ENCODE data around the gene ANKRD13B. TPM values are rescaled to one million over a fixed set of nuclear protein-coding genes. Genes with fewer than 3 reads are reported as not detected.
A peak's percentile ranks its signal among the peaks of the same experiment; 100 is the strongest.

ANKRD13B gene
- total RNA-seq, 4 donors from 2014 or later: 2.9 to 8.6 (median 5.6) TPM

GRCh38 chr17:29563816-29564215, 29.1 kb upstream of the ANKRD13B start:
- in situ Hi-C loops (cut with MboI; ENCODE audit: low pct_ligation_motif_present in 1 of 4, low pct_unique_long_range_greater_than_20kb in 1 of 4, low sequenced_read_pairs in 3 of 4): no loop called here
- intact Hi-C loops (cut with DNase I; ENCODE audit: low total_unique reads): no loop called here
- Histone ChIP-seq H3K9me3 (no peaks in the 10 kb centered on the region), H3K27ac (no peak overlapping the region), H3K4me3 (no peak overlapping the region), H3K36me3 (no peaks in the 10 kb centered on the region), H3K27me3 (no peaks in the 10 kb centered on the region), H3K4me1 (peaks cover 10 to 33% (median 20%) of the 10 kb centered on the region in 4 donors)
- WGBS, 2 donors (ENCODE audit: low coverage in 1 of 2): 94 to 96% methylated on average over 3 of the region's 3 CpGs
- no peak for TF ChIP-seq CTCF (IDR thresholded peaks at IDR 0.05)
- no peak for TF ChIP-seq POLR2AphosphoS5 (IDR thresholded peaks at IDR 0.05)
- TF ChIP-seq EP300 (IDR thresholded peaks at IDR 0.05; ENCODE audit: low read depth): no peak
- TF ChIP-seq POLR2A (IDR thresholded peaks at IDR 0.05): no peak
- no peak for DNase-seq

DNA sequence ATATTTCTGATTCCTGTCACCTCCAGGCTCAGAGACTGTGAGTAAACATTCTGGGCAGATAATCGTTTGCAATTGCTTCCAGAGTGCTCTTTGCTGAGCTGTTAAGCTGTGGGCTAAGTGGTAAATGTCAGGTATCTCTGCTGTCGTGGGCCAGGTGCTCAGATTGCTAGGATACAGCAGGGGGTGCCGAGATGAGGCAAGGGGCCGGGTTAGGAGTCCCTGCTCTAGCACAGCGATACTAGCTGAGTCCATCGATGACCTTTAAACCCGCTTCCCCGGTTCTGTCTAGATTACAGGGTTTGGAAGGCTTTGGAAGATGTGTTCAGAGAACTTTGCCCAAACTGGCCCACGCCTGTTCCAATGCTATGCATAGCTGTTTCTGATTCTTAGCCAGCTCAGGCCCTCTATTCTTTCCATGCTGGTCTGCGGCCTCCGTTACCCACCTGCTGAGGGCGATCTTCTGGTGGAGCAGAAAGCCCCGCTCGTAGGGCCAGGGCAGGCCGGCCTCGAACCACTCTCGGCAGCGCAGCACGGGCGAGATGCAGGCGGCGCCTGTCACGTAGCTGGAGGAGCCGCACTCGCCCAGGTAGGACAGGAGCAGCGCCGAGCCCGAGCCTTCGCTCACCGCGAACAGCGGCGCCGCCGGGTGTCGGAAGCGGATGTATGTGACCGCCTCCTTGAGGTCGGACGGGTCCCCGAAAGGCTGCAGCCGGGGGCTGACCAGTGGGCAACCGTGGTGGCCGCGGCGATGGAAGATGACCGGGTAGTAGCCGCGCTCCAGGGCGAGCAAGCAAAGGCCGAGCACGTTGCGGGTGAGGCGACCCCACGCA, 27.1 kb upstream of the ANKRD13B start:
- intact Hi-C loops (cut with DNase I; ENCODE audit: low total_unique reads): no loop called here
- peak in 1 of 3 donors; percentile 25 for TF ChIP-seq POLR2AphosphoS5 (IDR thresholded peaks at IDR 0.05)
- TF ChIP-seq POLR2A (IDR thresholded peaks at IDR 0.05): no peak
- Histone ChIP-seq H3K36me3 (no peaks in the 10 kb centered on the region), H3K4me3 (peak overlapping the region; percentile 48 to 64 (median 58)), H3K4me1 (peaks cover 15 to 49% (median 30%) of the 10 kb centered on the region in 4 donors), H3K9me3 (no peaks in the 10 kb centered on the region), H3K27me3 (no peaks in the 10 kb centered on the region), H3K27ac (peak overlapping the region; percentile 94 to 97 (median 95))
- DNase-seq: peak; percentile 71
- WGBS, 2 donors (ENCODE audit: low coverage in 1 of 2): 12% methylated on average over 55 of the region's 55 CpGs; no CpG with 5 or more reads in 1 of the 2 donors
- in situ Hi-C loops (cut with MboI; ENCODE audit: low pct_ligation_motif_present in 1 of 4, low pct_unique_long_range_greater_than_20kb in 1 of 4, low sequenced_read_pairs in 3 of 4): no loop called here

- DNase-seq: peak; percentile 84
- Histone ChIP-seq H3K4me1 (peaks cover 15 to 45% (median 30%) of the 10 kb centered on the region in 4 donors), H3K9me3 (no peaks in the 10 kb centered on the region), H3K36me3 (no peaks in the 10 kb centered on the region), H3K27me3 (no peaks in the 10 kb centered on the region), H3K27ac (peak within 1 kb of the TSS; percentile 94 to 97 (median 95)), H3K4me3 (peak within 1 kb of the TSS; percentile 58 to 74 (median 61))
- TF ChIP-seq EP300 (IDR thresholded peaks at IDR 0.05; ENCODE audit: low read depth) (no peak), POLR2AphosphoS5 (IDR thresholded peaks at IDR 0.05) (peak; percentile 79 to 89 (median 88)), POLR2A (IDR thresholded peaks at IDR 0.05) (peak; percentile 85), CTCF (IDR thresholded peaks at IDR 0.05) (no peak)
- in situ Hi-C loops (cut with MboI; ENCODE audit: low pct_ligation_motif_present in 1 of 4, low pct_unique_long_range_greater_than_20kb in 1 of 4, low sequenced_read_pairs in 3 of 4): no loop called here
- 0% methylated on average over 68 of the region's 94 CpGs; no CpG with 5 or more reads in 1 of the 2 donors for WGBS, 2 donors (ENCODE audit: low coverage in 1 of 2)
- intact Hi-C loops (cut with DNase I; ENCODE audit: low total_unique reads): no loop called here
Observed at GRCh38 chr17:29566473-29567303, 26.2 kb upstream of the ANKRD13B start, which contains the start of gene ABHD15. Gene ABHD15 (minus strand): TSS chr17:29567037. CDS start chr17:29566966, 71 bp downstream.

DNA sequence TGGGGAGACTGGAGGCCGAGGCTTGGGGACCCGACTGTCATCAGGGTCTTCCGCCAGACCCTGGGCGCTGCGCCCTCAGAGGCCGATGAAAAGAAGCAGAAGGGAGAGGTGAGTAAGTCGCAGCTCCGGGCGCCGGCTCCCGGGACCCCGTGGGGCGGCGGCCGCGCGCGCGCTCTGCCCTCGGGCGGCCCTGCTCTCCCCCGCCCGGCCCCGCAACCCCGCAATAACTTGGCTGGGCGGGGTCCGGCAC, 25.7 kb upstream of the ANKRD13B start:
- TF ChIP-seq EP300 (IDR thresholded peaks at IDR 0.05; ENCODE audit: low read depth): no peak
- TF ChIP-seq POLR2A (IDR thresholded peaks at IDR 0.05): no peak
- TF ChIP-seq CTCF (IDR thresholded peaks at IDR 0.05): no peak
- TF ChIP-seq POLR2AphosphoS5 (IDR thresholded peaks at IDR 0.05): no peak
- H3K27me3 ChIP-seq: no peaks in the 10 kb centered on the region
- intact Hi-C loops (cut with DNase I; ENCODE audit: low total_unique reads): no loop called here
- H3K4me3 ChIP-seq: peak overlapping the region; percentile 58 to 74 (median 61)
- H3K36me3 ChIP-seq: no peaks in the 10 kb centered on the region
- 2% methylated on average over 6 of the region's 27 CpGs; no CpG with 5 or more reads in 1 of the 2 donors for WGBS, 2 donors (ENCODE audit: low coverage in 1 of 2)
- H3K9me3 ChIP-seq: no peaks in the 10 kb centered on the region
- H3K27ac ChIP-seq: peak overlapping the region; percentile 94 to 97 (median 95)
- no peak for DNase-seq
- in situ Hi-C loops (cut with MboI; ENCODE audit: low pct_ligation_motif_present in 1 of 4, low pct_unique_long_range_greater_than_20kb in 1 of 4, low sequenced_read_pairs in 3 of 4): no loop called here
- peaks cover 15 to 45% (median 32%) of the 10 kb centered on the region in 4 donors for H3K4me1 ChIP-seq

All from transverse colon (tissue), 4 donors.